Endothelial cell of umbilical vein (primary cell): ENCODE results near the gene THSD4. TPM values are rescaled to one million over a fixed set of nuclear protein-coding genes. Genes with fewer than 3 reads are reported as not detected.

Experiments
- BruUV-seq: library from RNA; stranded (reverse); fragments of 400-500 nt; replicated peaks from 2 replicates; lab custom pipeline; 2021; lab: Mats Ljungman, UMichigan
- CTCF ChIA-PET: fragments of 300-600, 350-600 bp; sonication (Branson Sonifier 250); formaldehyde crosslinking; loops from one replicate; lab custom pipeline; 2021; ENCODE audit warnings: antibody characterized with exemption, inconsistent platforms; lab: Charles Lee
- POLR2A ChIA-PET: fragments of 300-600, 350-600 bp; sonication (Branson Sonifier 250); formaldehyde crosslinking; loops from one replicate; lab custom pipeline; 2021; ENCODE audit warnings: antibody characterized with exemption, inconsistent platforms; lab: Charles Lee
- DNase-seq: peaks from one replicate; pipeline ENCODE4 v3.0.0-alpha.2; 2011; ENCODE audit warnings: low read depth, low spot score
- FAIRE-seq: peaks from 2 replicates; lab custom pipeline; 2011; peaks lifted over from hg19 to GRCh38; lab: Jason Lieb, UNC
- H2AFZ ChIP-seq: 2 replicates; pipeline ENCODE4 v1.6.0; 2012; ENCODE audit warnings: low read depth, low read length, control low read depth, inconsistent platforms
- H3K27ac ChIP-seq: 2 replicates; pipeline ENCODE4 v1.5.1; 2011; ENCODE audit warnings: low read depth, mild to moderate bottlenecking, control low read depth, low read length, moderate library complexity; ENCODE audit not compliant: insufficient read depth
- H3K27me3 ChIP-seq, 2 experiments: 2 replicates each; pipeline versions ENCODE4 v1.6.0 to v1.6.1; 2011; ENCODE audit warnings: low read length in 2 of 2, mixed read lengths in 1 of 2; ENCODE audit not compliant: control insufficient read depth in 2 of 2, insufficient read depth in 2 of 2
- H3K36me3 ChIP-seq, 2 experiments: 2 replicates in 1 of 2; 3 replicates in 1 of 2; pipeline ENCODE4 v1.5.1; 2011; ENCODE audit warnings: low read length in 2 of 2, mild to moderate bottlenecking in 1 of 2, moderate library complexity in 1 of 2; ENCODE audit not compliant: control insufficient read depth in 2 of 2, insufficient read depth in 2 of 2; ENCODE audit errors: extremely low read depth in 1 of 2
- H3K4me1 ChIP-seq: 3 replicates; pipeline ENCODE4 v1.5.1; 2011; ENCODE audit warnings: mild to moderate bottlenecking, low read length; ENCODE audit not compliant: control insufficient read depth, insufficient read depth; ENCODE audit errors: extremely low read depth
- H3K4me2 ChIP-seq: 2 replicates; pipeline ENCODE4 v1.6.1; 2011; ENCODE audit warnings: low read length, control low read depth, mixed read lengths; ENCODE audit not compliant: insufficient read depth
- H3K4me3 ChIP-seq, 3 experiments: fragments of 200-600 bp in 1 of 3; sonication (generic), shearing (Covaris generic) in 1 of 3; replicated peaks in 1 of 3; 2 replicates each; pipeline ENCODE4 v1.5.1; 2011 to 2016; ENCODE audit warnings: control low read depth in 3 of 3, low read length in 3 of 3, mild to moderate bottlenecking in 2 of 3, inconsistent platforms in 1 of 3, low read depth in 1 of 3, moderate library complexity in 1 of 3; ENCODE audit not compliant: insufficient read depth in 1 of 3
- H3K79me2 ChIP-seq: 2 replicates; pipeline ENCODE4 v1.6.0; 2012; ENCODE audit warnings: low read length, inconsistent platforms; ENCODE audit not compliant: control insufficient read depth, insufficient read depth
- H3K9ac ChIP-seq: replicated peaks from 2 replicates; pipeline ENCODE3; 2011; ENCODE audit warnings: low read length, control low read depth; ENCODE audit not compliant: insufficient read depth; ENCODE audit errors: extremely low read depth
- H3K9me1 ChIP-seq: replicated peaks from 3 replicates; pipeline ENCODE4 v1.6.0; 2011; ENCODE audit warnings: mild to moderate bottlenecking, low read length; ENCODE audit not compliant: control insufficient read depth, insufficient read depth; ENCODE audit errors: extremely low read depth
- H3K9me3 ChIP-seq: replicated peaks from 2 replicates; pipeline ENCODE4 v1.5.1; 2012; ENCODE audit warnings: low read length, inconsistent platforms; ENCODE audit not compliant: control insufficient read depth, insufficient read depth
- H4K20me1 ChIP-seq: replicated peaks from 2 replicates; pipeline ENCODE3; 2011; ENCODE audit warnings: mild to moderate bottlenecking, low read length; ENCODE audit not compliant: control insufficient read depth, insufficient read depth; ENCODE audit errors: extremely low read depth
- CTCF ChIP-seq, 2 donors: IDR thresholded peaks; 1 replicate in 1 of 2; 2 replicates in 1 of 2; pipeline ENCODE4 v1.5.1; 2011; ENCODE audit warnings: low read length in 2 of 2, mild to moderate bottlenecking in 2 of 2, moderate library complexity in 2 of 2, control low read depth in 1 of 2, inconsistent platforms in 1 of 2, low read depth in 1 of 2; ENCODE audit not compliant: insufficient read depth in 1 of 2; ENCODE audit errors: extremely low read depth in 1 of 2
- EZH2 ChIP-seq: IDR thresholded peaks from 2 replicates; pipeline ENCODE4 v1.6.1; 2012; ENCODE audit warnings: borderline replicate concordance, low read depth, mild to moderate bottlenecking, moderate library complexity, low read length, inconsistent platforms; ENCODE audit not compliant: severe bottlenecking
- FOS ChIP-seq: IDR thresholded peaks from 2 replicates; pipeline ENCODE4 v1.6.1; 2011; ENCODE audit warnings: mild to moderate bottlenecking, low read length, moderate library complexity, borderline replicate concordance; ENCODE audit not compliant: insufficient read depth
- GATA2 ChIP-seq: IDR thresholded peaks from 2 replicates; pipeline ENCODE4 v1.7.0; 2011; ENCODE audit warnings: low read depth, mild to moderate bottlenecking, moderate library complexity, mixed read lengths, low read length; ENCODE audit not compliant: insufficient read length, insufficient read depth
- JUN ChIP-seq: IDR thresholded peaks from 2 replicates; pipeline ENCODE4 v1.6.1; 2011; ENCODE audit warnings: borderline replicate concordance, low read depth; ENCODE audit not compliant: insufficient read length, insufficient read depth
- MAX ChIP-seq: IDR thresholded peaks from 2 replicates; pipeline ENCODE4 v1.6.1; 2011; ENCODE audit not compliant: insufficient read depth, insufficient read length
- MYC ChIP-seq: IDR thresholded peaks from one replicate; pipeline ENCODE4 v1.6.1; 2011; ENCODE audit warnings: mild to moderate bottlenecking, low read depth, low read length
- POLR2A ChIP-seq: IDR thresholded peaks from 2 replicates; pipeline ENCODE4 v1.6.1; 2012; ENCODE audit warnings: low read depth, mild to moderate bottlenecking, control low read depth, low read length
- POLR2AphosphoS5 ChIP-seq: IDR thresholded peaks from 2 replicates; pipeline ENCODE4 v1.6.1; 2012; ENCODE audit warnings: low read depth, mild to moderate bottlenecking, control low read depth, low read length, moderate library complexity; ENCODE audit not compliant: insufficient read depth
- dilution Hi-C: fragments of 300-500 bp; cut with MboI; formaldehyde crosslinking; loops from one replicate; pipeline ENCODE4 v1.15.0; 2019; ENCODE audit warnings: low sequenced_read_pairs; ENCODE audit not compliant: extremely low pct_ligation_motif_present
- intact Hi-C: fragments of 100-400 bp; cut with micrococcal nuclease; formaldehyde crosslinking; loops from one replicate; pipeline ENCODE4 v1.10.0; 2022
- polyA plus RNA-seq, 4 experiments: library from polyadenylated mRNA; depleted of rRNA in 3 of 4; stranded (reverse) in 3 of 4; unstranded in 1 of 4; fragments of >200 nt; gene quantifications; 2 replicates each; pipeline versions ENCODE4 v1.2.1 to v1.2.3, GENCODE V29; 2011 to 2012; ENCODE audit warnings: missing spikeins in 1 of 4
- total RNA-seq: library from RNA; stranded (reverse); gene quantifications from 2 replicates; pipeline ENCODE4 v1.2.3, GENCODE V29; 2021

THSD4 gene
- total and polyA plus RNA-seq, 2 donors (not counting 3 experiments of a cell fraction or from before 2014, with no cell fraction given): 9.9 to 25.4 TPM

GRCh38 chr15:71293723-71294122 lies 178.5 kb downstream of the THSD4 start:
- H3K27ac ChIP-seq: peak overlapping the region; percentile 97
- intact Hi-C loops: loop anchor here (2.0 to 10.0 kb wide), 3 partner anchors 507 to 941 kb away; partner anchors contain the start of gene PKM
- no TSS peak for BruUV-seq
- H3K36me3 ChIP-seq: no peaks in the 10 kb centered on the region
- DNase-seq (no peak), FAIRE-seq (no peak)
- no peak overlapping the region for H3K4me2 ChIP-seq
- no peaks in the 10 kb centered on the region for H3K9me3 ChIP-seq
- peaks cover 44% of the 10 kb centered on the region for H3K4me1 ChIP-seq
- H3K27me3 ChIP-seq: no peaks in the 10 kb centered on the region
- H3K9ac ChIP-seq: peak overlapping the region; percentile 42
- H4K20me1 ChIP-seq: no peaks in the 10 kb centered on the region
- H3K9me1 ChIP-seq: no peaks in the 10 kb centered on the region
- ChIA-PET CTCF (interaction anchor here (0.7 to 2.6 kb wide), 5 partner anchors 9 to 147 kb away, joined by 3 to 12 read pairs (median 5); no protein-coding TSS in a partner anchor), POLR2A (no interaction called here)
- no peak overlapping the region for H3K4me3 ChIP-seq
- TF ChIP-seq CTCF (IDR thresholded peaks at IDR 0.05; ENCODE audit: extremely low read depth in 1 of 2, insufficient read depth in 1 of 2, low read depth in 1 of 2, low read length in 2 of 2) (no peak), EZH2 (no peak), MAX (no peak), GATA2 (no peak), MYC (no peak), POLR2A (no peak), JUN (no peak), POLR2AphosphoS5 (no peak), FOS (no peak)
- H2AFZ ChIP-seq: no peak overlapping the region
- dilution Hi-C loops: no loop called here
- H3K79me2 ChIP-seq: no peaks in the 10 kb centered on the region
